ENCODE measurements around the gene HMCN2.

GRCh38 chr9:130395810-130396435, 130.4 kb downstream of the HMCN2 start:
- TF ChIP-seq CTCF (conservative IDR thresholded peaks at IDR 0.05): no peak
- TF ChIP-seq ZFX (IDR thresholded peaks at IDR 0.05): no peak
